ENCODE measurements around the gene FLNB.
"Not testable (repeated sequence)": the region's sequence is repeated elsewhere in the genome, so short reads cannot be mapped to it uniquely, and the experiment has no call there.

FLNB gene

DNA sequence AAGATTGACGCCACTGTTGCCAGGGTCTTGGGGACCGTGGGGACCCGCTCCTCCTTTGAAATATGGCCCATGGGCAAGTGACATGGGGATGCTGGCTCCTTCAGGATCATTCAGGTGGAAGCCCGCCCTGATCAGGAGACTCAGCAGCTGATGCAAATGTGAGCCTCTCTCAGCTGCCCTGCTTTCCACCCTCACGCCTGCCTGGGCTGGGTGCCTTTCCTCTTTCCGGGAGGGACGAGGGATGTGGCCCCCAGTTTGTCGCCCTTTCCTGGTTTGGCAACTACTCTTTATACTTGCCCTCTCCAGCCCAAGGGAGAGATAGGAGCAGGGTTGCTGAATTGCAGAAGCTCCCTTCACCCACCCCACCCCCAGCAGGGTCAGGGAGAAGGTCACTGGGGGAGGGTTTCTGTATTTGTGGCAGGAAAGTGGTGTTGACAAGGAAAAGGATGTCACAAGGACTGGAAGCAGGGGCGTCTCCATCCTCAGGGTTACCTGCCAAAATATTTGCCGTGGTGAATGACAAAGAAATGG lies 180.8 kb downstream of the FLNB start:
- no peak for DNase-seq

DNA sequence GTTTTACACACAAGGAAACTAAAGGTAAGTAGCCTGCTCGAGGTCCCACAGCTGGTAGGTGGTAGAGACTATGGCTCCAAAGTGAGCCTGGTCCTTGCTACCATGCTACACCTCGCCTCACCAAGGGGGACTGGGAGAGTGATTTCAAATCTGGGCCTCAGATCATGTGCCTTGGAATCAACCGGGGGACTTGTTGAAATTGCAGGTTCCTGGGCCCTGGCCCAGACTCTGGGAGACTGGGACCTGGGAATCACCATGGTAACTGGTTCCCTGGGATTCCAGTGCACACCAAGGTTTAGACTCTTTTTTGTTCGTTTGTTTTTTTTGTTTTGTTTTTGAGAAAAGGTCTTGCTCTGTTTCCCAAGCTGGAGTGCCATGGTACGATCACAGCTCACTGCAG lies 181.5 kb downstream of the FLNB start:
- DNase-seq, result no peak

DNA sequence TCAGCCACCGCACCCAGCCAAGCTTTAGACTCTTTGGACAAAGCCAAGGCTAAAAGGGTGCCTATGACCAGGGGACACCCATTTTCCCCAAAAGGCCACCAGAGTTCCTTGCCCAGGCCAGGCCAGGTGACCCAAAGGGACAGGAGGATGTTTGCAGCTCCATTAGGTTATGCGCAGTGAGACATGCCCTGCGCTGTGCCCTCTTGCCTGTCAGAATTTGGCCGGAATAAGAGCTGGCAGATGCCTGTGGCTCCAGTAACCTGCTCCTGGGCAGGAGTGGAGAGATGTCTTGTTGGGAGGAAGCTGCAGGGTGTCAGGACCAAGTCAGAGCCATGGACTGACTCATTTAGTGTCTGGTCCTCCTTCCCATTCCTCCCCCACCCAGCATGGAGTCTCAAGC lies 182.1 kb downstream of the FLNB start:
- DNase-seq, result no peak

DNA sequence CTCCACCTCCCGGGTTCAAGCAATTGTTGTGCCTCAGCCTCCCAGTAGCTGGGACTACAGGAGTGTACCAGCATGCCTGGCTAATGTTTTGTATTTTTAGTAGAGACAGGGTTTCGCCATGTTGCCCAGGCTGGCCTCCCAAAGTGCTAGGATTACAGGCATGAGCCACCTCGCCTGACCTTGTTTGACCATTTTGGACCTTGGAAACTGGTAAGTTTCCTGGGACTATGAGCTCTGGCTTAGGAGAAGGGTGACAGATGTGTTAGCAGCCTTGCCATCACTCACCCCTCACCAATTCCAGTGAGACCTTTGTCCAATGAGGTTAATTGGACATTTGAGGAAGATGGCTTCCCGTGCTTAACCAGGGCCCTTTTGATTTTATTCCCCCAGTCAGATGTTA lies 182.7 kb downstream of the FLNB start:
- DNase-seq, result no peak

DNA sequence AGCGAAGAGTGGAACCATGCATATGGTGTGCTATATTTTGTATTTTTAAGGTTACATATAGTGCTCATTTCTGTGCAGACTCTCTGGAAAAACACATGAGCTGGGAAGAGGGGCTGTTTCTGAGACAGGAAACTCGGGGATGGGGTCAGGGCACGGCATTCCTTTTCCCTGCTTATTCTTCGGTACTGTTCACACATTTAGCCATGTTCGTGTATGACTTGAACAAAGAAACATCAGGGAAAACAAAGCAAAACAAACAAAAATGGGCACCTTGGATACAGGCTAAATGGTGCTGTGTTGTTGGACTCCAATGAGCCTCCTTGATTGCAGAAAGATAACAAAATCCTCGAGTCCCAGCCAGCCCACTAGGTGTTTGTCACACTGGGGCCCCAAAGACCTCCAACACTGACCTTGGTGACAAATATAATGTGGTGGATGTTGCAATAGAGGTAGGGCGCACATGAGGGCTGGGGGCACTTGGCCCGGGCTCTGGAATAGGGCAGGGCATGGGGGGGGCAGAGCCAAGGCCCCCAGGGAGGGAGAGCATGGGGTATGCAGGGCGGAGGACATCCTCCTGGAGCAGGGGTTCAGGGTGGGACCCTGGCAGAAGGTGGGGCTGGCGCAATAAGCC lies 183.3 kb downstream of the FLNB start:
- DNase-seq, result no peak

DNA sequence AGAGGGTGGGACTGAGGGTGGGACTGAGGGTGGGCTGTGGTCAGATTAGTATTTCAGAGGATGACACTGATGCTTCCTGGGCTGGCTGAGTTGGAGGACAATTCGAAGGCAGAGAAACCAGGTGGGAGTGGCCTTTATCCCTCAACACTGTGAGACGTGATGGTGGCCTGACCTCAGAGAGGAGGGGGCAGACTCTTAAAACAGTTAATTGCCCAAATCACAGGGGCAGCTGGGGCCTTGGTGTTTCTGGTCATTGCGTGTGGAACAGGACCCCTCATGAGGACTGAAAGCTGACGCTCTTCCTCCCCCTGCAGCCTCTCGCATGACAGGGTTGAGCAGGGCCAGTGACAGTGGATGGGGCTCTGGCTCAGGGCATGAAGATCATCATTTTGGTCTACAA lies 183.8 kb downstream of the FLNB start:
- no peak for DNase-seq

DNA sequence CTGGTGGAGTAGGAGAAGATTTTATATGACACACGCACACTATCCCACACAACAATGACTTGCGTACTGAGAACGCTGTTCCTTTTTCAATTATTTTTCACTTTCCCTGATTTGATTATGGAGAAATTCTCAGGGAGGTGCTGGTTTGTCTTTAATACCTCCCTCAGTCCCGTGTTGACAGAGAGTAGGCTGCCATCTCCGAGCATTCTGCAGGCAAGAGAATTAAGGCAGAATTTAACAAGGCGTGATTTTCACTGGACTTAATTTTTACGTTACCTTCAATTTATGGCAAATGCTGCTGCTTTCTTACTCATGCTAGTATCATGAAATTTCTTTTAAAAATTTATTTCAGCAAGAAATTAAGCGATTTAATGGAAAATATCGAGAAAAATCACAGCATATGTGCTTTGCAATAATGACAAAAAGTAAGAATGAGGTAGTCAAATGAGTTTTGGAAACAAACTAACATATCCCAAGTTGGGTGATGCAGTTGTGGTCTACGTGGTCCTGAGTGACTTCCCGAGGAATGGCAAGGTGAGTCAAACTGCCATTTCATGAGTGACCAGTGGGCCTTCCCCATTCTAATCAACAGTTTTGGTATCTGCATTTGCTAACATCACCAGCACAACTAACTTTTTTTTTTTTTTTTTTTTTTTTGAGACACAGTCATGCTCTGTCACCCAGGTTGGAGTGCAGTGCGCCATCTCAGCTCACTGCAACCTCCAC lies 185.6 kb downstream of the FLNB start:
- DNase-seq, result no peak

DNA sequence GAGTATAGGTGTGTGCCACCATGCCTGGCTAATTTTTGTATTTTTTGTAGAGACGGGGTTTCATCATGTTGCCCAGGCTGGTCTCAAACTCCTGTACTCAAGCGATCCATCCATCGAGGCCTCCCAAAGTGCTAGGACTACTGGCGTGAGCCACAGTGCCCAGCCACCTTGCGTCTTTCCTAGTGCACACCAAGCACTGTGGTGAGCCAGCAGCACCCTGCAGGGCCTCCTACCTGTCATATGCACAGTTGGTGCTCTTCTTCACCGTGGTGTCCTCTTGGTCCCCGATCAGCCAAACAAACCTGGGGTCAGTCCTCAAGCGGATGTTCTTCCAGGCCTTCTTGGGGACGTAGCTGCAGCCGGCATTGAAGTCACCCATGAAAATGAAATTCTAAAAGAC lies 189.4 kb downstream of the FLNB start:
- no peak for DNase-seq

DNA sequence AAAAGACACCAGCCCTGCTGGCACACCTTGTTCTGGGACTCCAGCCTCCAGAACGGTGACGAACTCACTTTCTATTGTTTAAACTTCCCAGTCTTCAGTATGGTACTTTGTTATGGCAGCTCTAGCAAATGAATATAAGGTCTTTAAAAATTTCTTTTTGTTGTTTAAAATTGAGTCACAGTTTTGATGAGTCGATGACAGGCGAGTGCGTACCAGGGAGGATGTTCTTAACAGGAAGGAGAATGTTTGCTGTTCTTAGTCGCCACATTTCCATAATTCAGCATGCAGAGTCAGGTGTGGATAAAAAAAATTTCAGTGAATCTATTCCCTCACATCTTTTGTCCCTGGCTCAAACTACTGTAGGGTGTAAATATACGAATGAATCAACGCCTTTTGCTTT lies 190.1 kb downstream of the FLNB start:
- no peak for DNase-seq

DNA sequence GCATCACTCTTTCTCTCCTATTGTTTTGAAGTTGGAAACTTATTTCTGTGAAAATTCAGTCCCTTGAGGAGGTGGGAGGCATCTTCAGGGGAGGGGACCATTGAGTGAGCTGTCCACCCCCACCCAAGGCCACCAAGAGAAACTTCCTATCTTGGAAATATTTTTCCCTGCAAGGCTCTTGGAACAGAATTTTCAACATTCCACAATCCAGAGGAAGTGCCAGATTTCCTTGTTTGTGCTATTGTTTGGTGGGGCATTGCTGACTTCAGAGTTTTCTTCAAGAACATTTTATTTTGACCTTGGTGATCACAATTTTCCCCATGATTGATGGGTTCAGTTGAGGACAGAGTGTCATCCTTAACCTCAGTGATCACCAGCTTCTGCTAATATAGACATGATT lies 190.6 kb downstream of the FLNB start:
- no peak for DNase-seq

DNA sequence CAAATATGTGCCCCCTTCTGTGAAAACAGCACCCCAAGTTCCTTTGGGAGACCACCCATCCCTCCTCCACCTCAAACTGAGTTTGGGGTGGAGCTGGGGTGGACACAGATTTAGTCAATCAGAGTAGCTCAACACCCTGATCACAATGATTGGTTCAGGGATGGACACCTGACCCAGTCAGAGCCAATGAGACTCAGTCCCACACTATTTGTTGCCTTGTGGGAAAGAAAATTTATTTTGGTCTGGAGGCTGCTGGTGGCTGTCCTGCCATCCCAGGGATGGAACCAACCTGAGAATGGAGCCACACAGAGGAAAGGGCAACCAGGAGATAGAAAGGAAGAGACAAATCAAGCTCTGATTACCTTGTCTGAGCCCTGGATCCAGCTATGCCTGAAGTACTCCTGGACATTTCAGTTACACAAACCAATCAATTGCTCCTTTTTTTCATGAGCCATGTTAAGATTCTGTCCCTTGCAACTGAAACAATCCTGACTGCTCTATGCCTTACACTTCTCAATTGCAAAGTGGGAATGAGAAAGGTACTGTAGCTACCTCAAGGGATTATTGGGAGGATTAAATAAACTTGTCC lies 192.0 kb downstream of the FLNB start:
- DNase-seq, result no peak

DNA sequence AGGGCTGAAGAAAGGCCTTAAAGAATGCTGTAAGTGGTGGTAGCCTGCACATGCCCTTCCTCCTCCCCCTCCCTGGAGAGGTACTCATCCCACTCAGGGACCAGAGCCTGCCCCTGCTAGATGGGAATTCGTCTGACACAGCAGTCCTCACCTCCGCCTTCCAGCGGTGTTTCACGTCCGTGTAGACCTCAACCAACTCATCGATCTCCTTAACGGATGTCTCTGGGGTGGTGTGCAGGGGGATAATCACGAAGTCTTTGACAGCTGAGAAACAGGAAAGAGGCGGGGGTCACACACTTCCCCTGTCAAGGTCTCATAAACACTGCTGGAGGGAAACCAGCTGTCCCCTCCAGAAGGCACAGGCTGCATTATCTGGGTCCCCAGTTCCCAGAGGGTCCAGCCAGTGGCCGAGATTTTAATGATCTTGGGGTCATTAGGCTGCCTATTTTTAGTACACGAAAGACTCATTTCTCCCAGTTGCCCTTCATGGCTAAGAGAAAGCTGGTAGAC lies 192.7 kb downstream of the FLNB start:
- no peak for DNase-seq

DNA sequence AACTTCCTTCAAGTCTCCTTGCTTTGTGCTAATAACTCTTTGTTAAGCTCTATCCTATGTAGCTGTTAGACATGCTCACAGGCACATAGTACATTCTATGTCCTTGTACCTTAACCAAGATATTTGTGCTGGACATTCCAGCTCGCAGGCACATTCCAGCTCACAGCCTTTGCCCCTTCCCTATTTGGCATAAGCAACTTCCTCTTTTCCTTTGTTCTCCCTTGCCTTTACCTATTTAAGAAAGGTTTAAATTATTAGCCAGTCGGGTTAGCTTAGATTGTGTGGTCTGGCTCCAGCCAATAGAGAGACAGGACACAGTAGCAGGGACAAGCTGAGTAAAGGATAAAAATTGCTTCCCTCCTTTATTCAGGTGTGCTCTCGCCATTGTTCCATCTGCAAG lies 193.2 kb downstream of the FLNB start:
- not testable (repeated sequence) for DNase-seq

DNA sequence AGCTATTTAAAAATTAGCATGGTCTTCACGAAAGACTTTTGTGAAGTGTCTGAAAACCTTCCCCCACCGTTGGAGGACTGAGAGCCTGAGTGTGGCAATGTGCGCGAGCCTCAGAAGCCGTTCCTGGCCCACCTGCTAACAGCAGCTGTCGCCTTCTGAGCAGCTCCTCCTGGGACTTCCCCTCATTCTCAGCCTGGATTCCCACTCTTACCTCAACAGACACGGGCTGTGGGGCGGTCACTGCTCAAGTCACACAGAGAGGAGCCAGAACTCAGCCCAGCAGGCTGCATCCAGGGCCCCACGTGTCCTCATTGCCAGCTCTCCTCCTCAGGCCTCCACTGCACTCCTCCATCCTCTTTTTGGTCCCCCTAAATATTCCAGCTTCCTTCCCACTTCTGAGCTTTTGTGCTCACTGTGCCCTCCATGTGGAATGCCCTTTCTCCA lies 194.7 kb downstream of the FLNB start:
- no peak for DNase-seq

DNA sequence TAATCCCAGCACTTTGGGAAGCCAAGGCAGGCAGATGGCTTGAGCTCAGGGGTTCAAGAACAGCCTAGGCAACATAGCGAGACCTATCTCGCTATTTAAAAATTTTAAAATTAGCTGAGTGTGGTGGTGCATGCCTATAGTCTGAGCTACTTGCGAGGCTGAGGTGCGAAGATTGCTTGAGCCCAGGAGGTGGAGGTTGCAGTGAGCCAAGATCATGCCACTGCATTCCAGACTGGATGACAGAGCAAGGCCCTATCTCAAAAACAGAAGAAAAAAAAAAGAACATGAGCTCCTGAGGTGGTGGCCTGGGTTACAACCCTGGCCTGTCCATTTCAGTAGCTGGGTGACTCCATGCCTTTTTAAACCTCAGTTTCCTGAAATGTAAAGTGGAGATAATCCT lies 195.3 kb downstream of the FLNB start:
- DNase-seq, result no peak

DNA sequence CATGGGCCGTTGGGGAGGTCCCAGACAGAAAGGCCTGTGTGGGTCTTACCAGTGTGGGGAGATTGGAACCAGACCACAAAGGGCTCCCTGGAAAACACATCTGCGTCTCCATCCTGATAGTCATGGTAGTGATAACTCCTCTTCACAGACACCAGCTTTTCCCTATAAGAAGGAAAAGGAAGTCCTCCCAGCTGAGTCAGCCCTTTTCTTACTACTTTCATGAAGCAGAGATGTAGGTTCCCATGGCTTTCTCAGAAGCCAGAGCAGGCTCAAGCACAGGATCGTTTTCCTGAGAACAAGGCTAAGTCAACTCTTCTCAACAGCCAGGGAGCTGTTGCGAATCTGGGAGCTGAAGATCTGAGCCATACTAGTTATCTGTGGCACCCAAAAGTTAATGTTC lies 196.5 kb downstream of the FLNB start:
- no peak for DNase-seq

DNA sequence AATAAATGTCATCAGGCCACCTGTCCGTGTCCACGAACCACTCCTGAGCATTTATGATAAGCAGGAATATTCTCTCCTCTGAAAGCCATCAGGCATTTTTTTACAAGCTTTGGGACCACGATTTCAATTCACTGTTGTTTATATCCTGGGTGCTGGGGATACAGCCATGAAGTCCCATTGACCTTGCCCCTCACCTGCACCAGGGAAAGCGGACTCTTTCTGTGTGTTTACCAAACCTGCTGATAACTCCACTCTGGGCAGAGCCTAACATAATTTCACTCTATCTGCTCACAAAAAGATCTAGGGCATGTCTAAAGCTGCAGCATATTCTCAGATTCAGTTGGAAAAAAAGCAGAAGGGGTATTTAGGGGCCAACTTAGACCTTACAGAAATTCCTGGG lies 197.8 kb downstream of the FLNB start:
- no peak for DNase-seq

DNA sequence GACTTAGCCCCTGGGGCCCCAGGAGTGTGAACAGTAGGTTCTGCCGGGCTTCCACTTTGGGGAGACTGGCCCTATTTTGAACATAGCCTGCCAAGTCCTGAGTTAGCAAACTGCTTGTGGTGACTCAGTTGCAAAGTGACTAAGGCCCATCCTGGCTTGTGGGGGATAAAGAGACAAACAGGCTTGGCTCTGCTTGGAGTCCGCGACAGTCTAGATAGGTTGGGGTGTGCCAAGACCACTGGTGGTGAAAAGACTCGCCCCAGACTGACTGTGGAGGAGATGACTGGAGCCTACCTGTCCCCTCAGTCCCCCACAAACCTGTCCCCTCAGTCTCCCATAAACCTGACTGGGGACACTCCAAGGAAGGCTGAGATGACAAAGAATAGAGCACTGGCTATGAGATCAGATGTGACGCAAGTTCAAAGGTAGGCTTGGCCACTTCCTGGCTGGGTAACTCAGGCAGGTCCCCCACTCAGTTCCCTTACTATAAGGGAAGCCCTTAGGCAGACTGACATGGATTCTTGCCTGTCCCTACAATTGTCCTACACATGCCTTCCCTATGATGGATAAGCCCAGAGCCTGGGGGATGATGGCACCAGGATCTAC lies 198.3 kb downstream of the FLNB start:
- DNase-seq, result no peak

DNA sequence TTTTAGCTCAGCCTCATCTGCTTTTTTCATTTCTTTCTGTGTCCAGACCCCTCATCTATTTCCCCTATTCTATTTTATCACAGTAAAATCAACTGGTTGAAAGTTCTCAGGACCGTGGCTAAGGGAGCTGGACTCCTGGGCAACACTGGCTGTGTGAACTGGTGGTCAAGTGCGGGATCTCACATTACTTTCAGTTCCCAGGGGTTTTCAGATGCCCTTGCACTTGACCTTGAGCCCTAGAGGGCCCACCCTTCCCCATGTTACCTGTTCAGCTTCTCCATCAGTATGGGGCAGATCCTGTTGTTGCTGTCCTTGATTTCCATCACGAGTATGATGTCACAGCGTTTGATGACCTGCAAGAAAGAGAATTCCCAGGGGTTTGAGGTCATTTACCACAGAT lies 199.7 kb downstream of the FLNB start:
- no peak for DNase-seq

DNA sequence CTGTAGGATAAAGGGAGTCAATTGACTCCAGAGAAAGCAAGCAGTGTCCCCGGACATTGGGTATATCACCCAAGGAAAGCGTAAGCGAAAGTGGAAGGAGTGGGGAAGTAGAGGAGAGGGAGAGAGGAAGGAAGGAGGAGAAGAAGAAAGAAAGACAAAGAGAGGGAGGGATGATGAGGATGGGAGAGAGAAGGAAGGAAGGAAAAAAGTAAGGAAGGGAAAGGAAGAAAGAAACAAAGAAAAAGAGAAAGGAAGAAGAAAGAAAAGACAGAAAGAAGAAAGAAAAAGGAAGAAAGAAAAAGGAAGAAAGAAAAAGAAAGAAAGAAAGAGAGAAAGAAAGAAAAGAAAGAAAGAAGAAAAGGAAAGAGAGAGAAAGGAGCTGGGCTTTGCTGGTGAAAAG lies 201.7 kb downstream of the FLNB start:
- DNase-seq, result no peak

DNA sequence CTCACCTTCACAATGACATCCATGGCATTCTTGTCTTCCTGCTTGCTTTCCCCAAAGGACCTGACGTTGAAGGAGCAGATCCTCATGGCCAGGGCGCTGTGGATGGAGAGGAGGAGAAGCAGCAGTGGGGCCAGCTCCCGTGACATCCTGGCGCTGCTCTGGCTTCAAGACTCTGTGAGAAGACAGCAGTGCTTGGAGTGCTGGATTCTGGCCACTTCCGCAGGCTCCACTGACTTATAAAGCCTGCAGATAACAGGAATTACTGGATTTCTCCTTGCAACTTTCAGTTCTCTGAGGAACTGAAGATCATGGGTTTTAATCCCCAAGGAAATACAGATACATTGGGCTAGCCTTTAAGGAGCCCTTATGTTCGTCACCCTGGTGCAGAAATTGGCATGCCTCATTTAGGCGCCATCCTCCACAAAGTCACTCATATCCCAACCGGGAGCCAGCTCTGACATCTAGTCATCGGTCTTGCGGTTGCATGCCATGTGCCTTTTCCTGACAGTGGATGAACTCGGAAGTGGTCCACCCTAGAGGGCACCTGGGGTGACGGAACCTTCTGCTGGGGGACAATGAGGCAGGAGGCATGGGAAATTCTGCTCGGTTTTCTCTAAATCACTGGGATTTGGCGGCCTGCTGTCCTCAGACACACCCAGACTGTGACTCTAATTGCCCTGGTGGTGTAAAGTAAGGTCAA lies 202.7 kb downstream of the FLNB start, which contains the start of gene DNASE1L3:
DNASE1L3 (minus strand) TSS at position 212 of the 700 bp plus-strand sequence; CDS start at position 146, 66 bp downstream.
- no peak for DNase-seq

DNA sequence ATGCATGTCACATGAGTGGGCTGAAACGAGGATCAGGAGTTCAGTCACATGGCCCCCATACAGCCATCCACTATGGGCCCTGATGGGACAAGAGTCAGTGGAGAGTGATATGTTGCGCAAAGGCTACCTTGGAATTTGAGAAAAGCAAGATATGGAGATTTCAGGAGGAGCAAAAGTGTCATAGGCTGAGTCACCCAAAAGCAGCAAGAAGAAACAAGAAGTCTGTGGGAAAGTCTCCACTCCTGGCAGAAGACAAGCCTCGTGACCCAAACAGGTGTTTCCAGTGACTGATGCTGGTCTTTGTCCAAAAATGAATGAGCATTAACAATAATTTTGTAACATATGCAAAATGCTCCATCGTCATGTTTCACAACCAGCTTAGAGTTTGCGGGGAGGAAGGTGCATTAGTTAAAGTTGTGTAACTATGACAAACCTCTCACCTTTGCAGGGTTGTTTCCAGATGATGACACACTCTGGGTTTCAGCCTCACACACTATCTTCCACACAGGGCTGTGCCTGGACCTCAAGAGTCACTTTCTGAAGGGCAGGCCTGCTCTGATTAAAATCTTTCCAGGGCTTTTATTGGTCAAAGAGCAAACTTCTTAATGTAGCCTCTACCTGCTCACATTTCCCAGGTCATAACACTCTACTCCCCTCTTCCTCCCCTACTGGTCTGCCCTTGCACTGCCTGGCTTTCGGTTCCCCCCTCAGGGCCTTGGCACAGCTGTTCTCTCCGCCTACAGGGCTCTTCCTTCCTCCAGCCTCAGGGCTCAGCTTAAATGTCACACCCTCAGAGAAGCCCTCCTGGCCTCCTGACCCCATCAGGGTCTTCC lies 206.5 kb downstream of the FLNB start:
- DNase-seq, result no peak
